Stimulated activated CD4-positive, alpha-beta T cell treated with anti-CD3 and anti-CD28 coated beads, Interleukin-1b, Interleukin-23, amount 100 ng/mL, for 24 hours (primary cell): ENCODE data around the gene PEX16.
A peak's percentile ranks its signal among the peaks of the same experiment; 100 is the strongest.

ENCODE experiments used
- DNase-seq, 4 experiments: peaks; one replicate each; pipeline ENCODE4 v3.0.0-alpha.2; 2020; ENCODE audit warnings: low read depth in 4 of 4, low spot score in 1 of 4

Gene PEX16

DNA sequence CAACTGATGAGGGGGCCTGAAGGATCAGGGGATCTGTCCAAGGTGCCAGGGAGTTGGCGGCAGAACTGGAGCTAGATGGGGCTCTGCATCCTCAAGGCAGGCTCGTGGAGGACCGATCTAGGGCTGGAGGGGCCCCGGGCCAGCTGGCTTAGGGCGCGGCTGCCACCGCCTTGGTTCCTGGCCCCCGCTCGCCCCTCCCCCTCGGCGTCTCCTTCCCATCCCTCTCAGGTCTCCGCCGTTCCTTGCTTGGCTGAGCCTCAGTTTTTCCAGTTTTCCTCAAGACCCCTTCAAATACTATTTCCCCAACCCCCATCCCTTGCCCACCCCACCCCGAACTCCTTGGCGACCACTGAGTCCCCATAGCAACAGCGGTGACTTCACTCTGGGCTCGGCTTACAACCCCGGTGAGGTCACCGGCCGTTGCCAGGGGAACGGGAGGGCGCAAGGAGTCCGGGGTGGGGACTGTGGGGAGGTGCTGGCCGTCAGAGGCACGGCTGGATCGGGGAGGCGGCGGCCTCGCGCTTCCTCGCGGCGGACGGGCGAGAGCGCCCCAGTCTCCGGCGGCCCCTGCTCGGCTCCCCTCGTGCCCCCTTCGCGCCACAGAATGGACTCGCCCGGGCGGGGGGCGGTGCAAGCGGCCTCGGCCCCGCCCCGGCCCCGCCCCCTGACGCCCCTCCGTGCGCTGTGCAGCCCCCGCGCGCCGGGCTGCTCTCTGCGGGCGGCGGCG is 18.1 kb downstream of the PEX16 start:
- DNase-seq: peak in 3 of 4 experiments; percentile 36 to 53 (median 40)

DNA sequence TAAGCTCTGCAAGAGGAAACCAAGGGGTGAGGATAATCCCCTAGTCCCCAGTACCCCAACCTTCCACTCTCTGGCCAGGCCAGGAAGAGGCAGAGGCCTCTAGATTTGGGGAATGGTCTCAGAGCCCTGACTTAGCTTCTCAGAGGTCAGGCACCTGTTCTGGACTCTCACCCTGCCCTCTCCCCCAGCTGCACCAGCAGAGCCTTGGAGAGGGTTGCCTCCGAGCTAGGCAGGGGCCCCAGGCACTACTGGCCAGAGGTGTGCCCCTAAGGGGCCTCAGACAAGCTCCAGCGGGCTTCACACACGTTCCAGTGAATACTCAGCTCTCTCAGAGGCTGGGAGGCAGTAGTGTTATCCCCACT is 18.6 kb downstream of the PEX16 start:
- no peak for DNase-seq

GRCh38 chr11:45897556-45897955 is 20.1 kb downstream of the PEX16 start:
- DNase-seq: no peak

GRCh38 chr11:45896422-45896984 is 21.2 kb downstream of the PEX16 start:
- no peak for DNase-seq

GRCh38 chr11:45895553-45896259 is 22.0 kb downstream of the PEX16 start:
- no peak for DNase-seq

GRCh38 chr11:45894555-45895247 is 23.0 kb downstream of the PEX16 start:
- DNase-seq: no peak

GRCh38 chr11:45892856-45893255 is 24.8 kb downstream of the PEX16 start:
- no peak for DNase-seq

DNA sequence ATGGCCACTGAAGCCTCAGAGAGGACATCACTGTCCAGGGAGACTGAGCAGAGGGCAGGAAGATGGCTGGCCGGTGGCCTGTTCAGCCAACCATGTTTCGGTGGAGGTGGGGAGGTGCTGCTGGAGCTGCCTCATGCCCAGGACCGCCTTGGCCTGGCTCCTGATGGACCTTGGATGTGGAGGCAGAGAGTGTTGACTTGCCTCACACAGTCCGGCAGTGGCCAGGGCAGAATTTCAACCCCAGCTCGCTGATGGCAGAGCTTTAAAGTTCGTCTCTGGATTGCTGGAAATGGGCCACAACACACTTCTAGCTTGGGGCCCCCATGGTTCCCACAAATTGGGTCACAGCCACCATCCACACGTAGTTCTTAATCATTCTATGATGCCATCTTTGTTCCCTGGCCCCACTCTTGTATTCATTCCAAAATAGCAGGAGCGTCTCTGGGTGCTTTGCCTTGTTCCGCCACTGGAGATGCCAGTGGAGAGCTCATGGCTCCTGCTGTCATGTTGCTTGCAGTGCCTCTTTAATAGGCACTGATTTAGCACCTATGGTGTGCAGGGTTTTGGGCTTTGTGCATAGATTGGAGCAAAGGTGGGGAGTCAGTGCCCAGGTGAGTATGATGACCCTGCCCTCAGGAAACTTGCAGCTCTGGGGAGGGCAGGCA is 26.7 kb downstream of the PEX16 start:
- no peak for DNase-seq

GRCh38 chr11:45889966-45890365 is 27.7 kb downstream of the PEX16 start:
- no peak for DNase-seq

- DNase-seq: no peak
Measured at GRCh38 chr11:45889555-45889954, 28.1 kb downstream of the PEX16 start.

GRCh38 chr11:45887587-45887986 is 30.1 kb downstream of the PEX16 start:
- DNase-seq: no peak

- DNase-seq: no peak
Measured at GRCh38 chr11:45886816-45887520, 30.7 kb downstream of the PEX16 start.

- DNase-seq: no peak
Measured at GRCh38 chr11:45885921-45886721, 31.6 kb downstream of the PEX16 start.

- peak in 3 of 4 experiments; percentile 29 to 34 (median 33) for DNase-seq
Measured at GRCh38 chr11:45885274-45885920, 32.3 kb downstream of the PEX16 start, which contains the start of gene MAPK8IP1. Gene MAPK8IP1, plus strand, starts transcription at chr11:45885651. Its CDS starts 170 bp downstream, at chr11:45885821.

DNA sequence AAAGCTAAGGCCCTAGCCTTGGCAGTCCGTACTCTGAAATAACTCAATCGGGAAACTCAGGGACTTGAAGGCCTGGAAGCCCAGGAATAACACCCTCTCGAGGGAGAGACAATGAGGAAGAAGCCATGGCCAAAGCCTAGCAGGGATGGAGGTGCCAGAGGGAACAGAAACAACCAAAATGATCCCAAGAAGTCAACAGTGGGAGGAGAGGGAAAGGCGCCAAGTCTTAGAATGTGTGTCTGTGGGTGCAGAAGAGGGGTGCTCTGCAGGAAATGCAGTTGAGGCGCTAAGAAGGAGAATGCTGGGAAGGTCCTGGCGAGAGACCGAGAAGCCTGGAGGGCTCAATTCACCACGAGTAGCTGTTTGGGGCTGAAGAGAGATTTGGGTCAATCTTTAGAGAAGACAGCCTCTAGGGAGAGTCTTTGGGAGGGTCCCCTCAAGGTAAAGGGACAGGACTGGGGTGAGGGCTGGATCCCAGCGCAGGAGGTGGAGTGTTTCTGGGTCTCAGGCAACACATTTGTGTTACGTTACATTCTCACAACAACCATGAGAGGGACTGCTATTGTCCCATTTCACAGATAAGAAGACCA is 33.0 kb downstream of the PEX16 start:
- DNase-seq: no peak

- no peak for DNase-seq
Measured at GRCh38 chr11:45881708-45882368, 35.8 kb downstream of the PEX16 start.

DNA sequence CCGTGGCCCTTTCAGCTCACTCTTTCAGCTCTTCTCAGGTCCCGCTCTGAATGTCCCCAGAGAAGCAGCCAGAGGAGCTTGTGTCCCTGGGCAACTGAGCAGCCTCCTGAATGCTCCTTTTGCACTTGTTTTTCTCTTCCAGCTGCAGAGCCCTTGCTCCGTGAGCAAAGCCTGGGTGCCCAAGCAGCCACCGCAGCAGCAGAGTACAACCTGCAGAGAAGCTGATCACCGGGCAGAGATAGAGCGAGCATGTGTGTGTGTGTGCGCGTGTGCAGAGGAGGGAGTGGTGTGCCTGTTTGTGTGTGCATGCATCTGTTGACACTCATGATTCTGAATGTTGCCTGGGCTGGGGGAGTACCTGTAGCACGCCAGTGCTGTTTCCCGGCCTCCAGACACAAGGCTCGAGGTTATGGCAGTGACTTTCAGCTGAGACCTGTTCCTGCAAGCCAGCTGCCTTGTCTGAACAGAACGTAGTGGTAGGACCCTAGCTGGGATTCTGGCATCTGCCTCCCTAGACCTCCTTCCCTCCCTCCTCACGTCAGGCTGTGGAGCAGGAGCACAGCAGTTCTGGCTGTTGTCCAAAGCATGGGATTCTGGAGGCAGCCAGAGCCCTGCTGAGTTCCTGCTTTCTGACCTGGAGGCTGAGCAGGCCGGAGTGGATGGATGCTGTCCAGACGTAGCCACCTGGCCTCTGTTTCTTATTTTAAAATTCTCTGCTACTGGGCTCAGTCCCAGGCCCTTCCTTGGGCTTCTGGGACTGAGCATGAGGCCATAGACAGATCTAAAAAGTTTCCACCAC is 36.7 kb downstream of the PEX16 start:
- DNase-seq: no peak
